ENCODE data around the gene KCTD17. TPM values are rescaled to one million over a fixed set of nuclear protein-coding genes. Genes with fewer than 3 reads are reported as not detected.

Gene KCTD17
- total and polyA plus RNA-seq, 2 of the 13 experiments (the other 11 are each of a cell fraction or from before 2014, with no cell fraction given), result 5.3 to 11.7 TPM

- TF ChIP-seq SRSF1 (optimal IDR thresholded peaks at IDR 0.05; ENCODE audit: low read depth, low read length) (no peak), SP1 (IDR thresholded peaks at IDR 0.05) (no peak), SP1 (CRISPR knock-in tag; IDR thresholded peaks at IDR 0.05) (no peak), ZSCAN21 (CRISPR knock-in tag; IDR thresholded peaks at IDR 0.05; ENCODE audit: borderline replicate concordance) (no peak), RBM22 (optimal IDR thresholded peaks at IDR 0.05; ENCODE audit: low read length) (no peak), SMARCC2 (IDR thresholded peaks at IDR 0.05) (no peak), RARA (CRISPR knock-in tag; IDR thresholded peaks at IDR 0.05) (peak; percentile 30; the same call in 1 of the 2 replicates), NR2F6 (IDR thresholded peaks at IDR 0.05) (no peak; the same call in 1 of the 2 replicates), NR2F6 (CRISPR knock-in tag; IDR thresholded peaks at IDR 0.05) (0 out of 2 replicates have a peak, but pooled peaks have one; percentile 12), MIXL1 (CRISPR knock-in tag; IDR thresholded peaks at IDR 0.05) (no peak), ZNF549 (CRISPR knock-in tag; IDR thresholded peaks at IDR 0.05) (no peak), SP4 (CRISPR knock-in tag; IDR thresholded peaks at IDR 0.05) (0 out of 2 replicates have a peak, but pooled peaks have one; percentile 5), NCOR1 (IDR thresholded peaks at IDR 0.05; ENCODE audit: borderline replicate concordance, low read length) (no peak), TCF12 (IDR thresholded peaks at IDR 0.05) (no peak), TCF12 (CRISPR knock-in tag; IDR thresholded peaks at IDR 0.05) (no peak), ZNF605 (CRISPR knock-in tag; IDR thresholded peaks at IDR 0.05) (0 out of 2 replicates have a peak, but pooled peaks have one; percentile 45), RFXAP (CRISPR knock-in tag; IDR thresholded peaks at IDR 0.05; ENCODE audit: borderline replicate concordance) (no peak), ZNF335 (CRISPR knock-in tag; IDR thresholded peaks at IDR 0.05) (no peak), KDM5A (IDR thresholded peaks at IDR 0.05; ENCODE audit: borderline replicate concordance, low read length) (no peak), ZNF816 (CRISPR knock-in tag; IDR thresholded peaks at IDR 0.05; ENCODE audit: borderline replicate concordance) (no peak), PAXIP1 (CRISPR knock-in tag; conservative IDR thresholded peaks at IDR 0.05) (no peak), U2AF2 (IDR thresholded peaks at IDR 0.05; ENCODE audit: low read depth, low read length) (0 out of 2 replicates have a peak, but pooled peaks have one; percentile 65), HOMEZ (CRISPR knock-in tag; IDR thresholded peaks at IDR 0.05; ENCODE audit: low read depth) (no peak)
- TF ChIP-seq, protein P1, sequence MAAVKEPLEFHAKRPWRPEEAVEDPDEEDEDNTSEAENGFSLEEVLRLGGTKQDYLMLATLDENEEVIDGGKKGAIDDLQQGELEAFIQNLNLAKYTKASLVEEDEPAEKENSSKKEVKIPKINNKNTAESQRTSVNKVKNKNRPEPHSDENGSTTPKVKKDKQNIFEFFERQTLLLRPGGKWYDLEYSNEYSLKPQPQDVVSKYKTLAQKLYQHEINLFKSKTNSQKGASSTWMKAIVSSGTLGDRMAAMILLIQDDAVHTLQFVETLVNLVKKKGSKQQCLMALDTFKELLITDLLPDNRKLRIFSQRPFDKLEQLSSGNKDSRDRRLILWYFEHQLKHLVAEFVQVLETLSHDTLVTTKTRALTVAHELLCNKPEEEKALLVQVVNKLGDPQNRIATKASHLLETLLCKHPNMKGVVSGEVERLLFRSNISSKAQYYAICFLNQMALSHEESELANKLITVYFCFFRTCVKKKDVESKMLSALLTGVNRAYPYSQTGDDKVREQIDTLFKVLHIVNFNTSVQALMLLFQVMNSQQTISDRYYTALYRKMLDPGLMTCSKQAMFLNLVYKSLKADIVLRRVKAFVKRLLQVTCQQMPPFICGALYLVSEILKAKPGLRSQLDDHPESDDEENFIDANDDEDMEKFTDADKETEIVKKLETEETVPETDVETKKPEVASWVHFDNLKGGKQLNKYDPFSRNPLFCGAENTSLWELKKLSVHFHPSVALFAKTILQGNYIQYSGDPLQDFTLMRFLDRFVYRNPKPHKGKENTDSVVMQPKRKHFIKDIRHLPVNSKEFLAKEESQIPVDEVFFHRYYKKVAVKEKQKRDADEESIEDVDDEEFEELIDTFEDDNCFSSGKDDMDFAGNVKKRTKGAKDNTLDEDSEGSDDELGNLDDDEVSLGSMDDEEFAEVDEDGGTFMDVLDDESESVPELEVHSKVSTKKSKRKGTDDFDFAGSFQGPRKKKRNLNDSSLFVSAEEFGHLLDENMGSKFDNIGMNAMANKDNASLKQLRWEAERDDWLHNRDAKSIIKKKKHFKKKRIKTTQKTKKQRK (IDR thresholded peaks at IDR 0.05; ENCODE audit: low read length), result no peak
Measured at GRCh38 chr22:37024339-37025157, 27.0 kb upstream of the KCTD17 start (continued).
